HepG2 (cell line): ENCODE results near the gene EHD4. TPM values are rescaled to one million over a fixed set of nuclear protein-coding genes. Genes with fewer than 3 reads are reported as not detected.

Experiments used
- ATAC-seq: fragments of 200-7000 bp; cut with Tn5 transposase; 3 replicates; pipeline ENCODE4 v1.9.1; 2020; ENCODE audit warnings: mild to moderate bottlenecking, moderate library complexity
- BruUV-seq: library from RNA; stranded (reverse); fragments of 400-500 nt; replicated peaks from 2 replicates; lab custom pipeline; 2021; lab: Mats Ljungman, UMichigan
- CTCF ChIA-PET: fragments of 300-600 bp; formaldehyde crosslinking; extraction: SDS; loops from one replicate; lab custom pipeline; 2021; ENCODE audit warnings: low total read pairs, inconsistent platforms, low intra/inter-chr PET ratio; lab: Yijun Ruan, JAX
- POLR2A ChIA-PET: fragments of 350-600 bp; sonication (Branson Sonifier 250); formaldehyde crosslinking; loops from one replicate; lab custom pipeline; 2020; ENCODE audit warnings: antibody characterized with exemption, inconsistent platforms; lab: Yijun Ruan, JAX
- DNase-seq: peaks from one replicate; pipeline ENCODE4 v3.0.0-alpha.2; 2015; ENCODE audit warnings: low spot score
- FAIRE-seq: peaks from 3 replicates; lab custom pipeline; 2011; peaks lifted over from hg19 to GRCh38; lab: Jason Lieb, UNC
- H2AFZ ChIP-seq: one replicate; pipeline ENCODE4 v1.6.1; 2011; ENCODE audit warnings: low read length, inconsistent platforms
- H3K27ac ChIP-seq: fragments of 300-600 bp; 3 replicates; pipeline ENCODE4 v1.8.0; 2011; ENCODE audit warnings: mixed run types, mild to moderate bottlenecking, mixed read lengths, low read length, inconsistent platforms; ENCODE audit not compliant: insufficient read depth; ENCODE audit errors: extremely low read length
- H3K27me3 ChIP-seq, 2 experiments: fragments of 200-600 bp in 1 of 2; 2 replicates in 1 of 2; 3 replicates in 1 of 2; pipeline versions ENCODE4 v1.6.0 to v1.8.0; 2011; ENCODE audit warnings: low read length in 2 of 2, mild to moderate bottlenecking in 2 of 2, moderate library complexity in 2 of 2, inconsistent platforms in 1 of 2; ENCODE audit not compliant: insufficient read depth in 2 of 2, control insufficient read depth in 1 of 2
- H3K36me3 ChIP-seq, 2 experiments: fragments of 200-600 bp in 1 of 2; replicated peaks in 1 of 2; 2 replicates in 1 of 2; 3 replicates in 1 of 2; pipeline versions ENCODE4 v1.5.1 to v1.8.0; 2011; ENCODE audit warnings: low read length in 2 of 2, inconsistent platforms in 1 of 2; ENCODE audit not compliant: insufficient read depth in 2 of 2, control insufficient read depth in 1 of 2
- H3K4me1 ChIP-seq: 2 replicates; pipeline ENCODE4 v1.5.1; 2012; ENCODE audit warnings: low read length, inconsistent platforms; ENCODE audit not compliant: insufficient read depth
- H3K4me2 ChIP-seq: 2 replicates; pipeline ENCODE4 v1.6.0; 2011; ENCODE audit warnings: low read depth, low read length, inconsistent platforms
- H3K4me3 ChIP-seq, 3 experiments: fragments of 200-600 bp in 1 of 3; sonication (generic), shearing (Covaris generic) in 1 of 3; replicated peaks in 1 of 3; 2 replicates each; pipeline ENCODE4 v1.5.1; 2011 to 2016; ENCODE audit warnings: low read length in 3 of 3, inconsistent platforms in 2 of 3, low read depth in 2 of 3, mild to moderate bottlenecking in 2 of 3, control low read depth in 1 of 3, mixed read lengths in 1 of 3; ENCODE audit not compliant: insufficient read depth in 1 of 3
- H3K79me2 ChIP-seq: one replicate; pipeline ENCODE4 v1.6.1; 2011; ENCODE audit warnings: low read length, inconsistent platforms; ENCODE audit not compliant: insufficient read depth
- H3K9ac ChIP-seq: 2 replicates; pipeline ENCODE4 v1.6.0; 2011; ENCODE audit warnings: mild to moderate bottlenecking, low read depth, low read length, inconsistent platforms; ENCODE audit not compliant: insufficient read depth
- H3K9me3 ChIP-seq: 2 replicates; pipeline ENCODE4 v1.5.1; 2012; ENCODE audit warnings: mild to moderate bottlenecking, low read length
- H4K20me1 ChIP-seq: 2 replicates; pipeline ENCODE4 v1.6.0; 2011; ENCODE audit warnings: inconsistent platforms, mild to moderate bottlenecking, low read length, moderate library complexity; ENCODE audit not compliant: insufficient read depth
- ARID3A ChIP-seq: IDR thresholded peaks from 2 replicates; pipeline ENCODE4 v1.6.1; 2012; ENCODE audit warnings: low read depth, low read length, improper control_type of control experiment
- ATRX ChIP-seq: sonication (generic); formaldehyde crosslinking; IDR thresholded peaks from 2 replicates; pipeline ENCODE4 v1.4.0; 2020; ENCODE audit warnings: missing genetic modification reagents, borderline replicate concordance
- CTCF ChIP-seq: sonication (generic); formaldehyde crosslinking; IDR thresholded peaks from 2 replicates; pipeline ENCODE4 v1.5.0; 2020; ENCODE audit warnings: mild to moderate bottlenecking, missing genetic modification reagents, moderate library complexity
- GZF1 ChIP-seq: sonication (generic); formaldehyde crosslinking; IDR thresholded peaks from 2 replicates; pipeline ENCODE4 v1.5.1; 2020; ENCODE audit warnings: mild to moderate bottlenecking, missing genetic modification reagents
- PCBP2 ChIP-seq: fragments of 200-400 bp; formaldehyde crosslinking; optimal IDR thresholded peaks from 2 replicates; pipeline ENCODE3; 2018; ENCODE audit warnings: low read length, low read depth; ENCODE audit not compliant: poor library complexity, severe bottlenecking
- PRPF4 ChIP-seq: fragments of 200-400 bp; formaldehyde crosslinking; IDR thresholded peaks from 2 replicates; pipeline ENCODE4 v1.6.1; 2016; ENCODE audit warnings: low read length, low read depth; ENCODE audit not compliant: poor library complexity, severe bottlenecking
- ZNF235 ChIP-seq: sonication (generic); formaldehyde crosslinking; IDR thresholded peaks from 2 replicates; pipeline ENCODE4 v1.8.1; 2023; ENCODE audit warnings: mild to moderate bottlenecking, missing genetic modification reagents, borderline replicate concordance
- WGBS: methylation state at CpG from one replicate; pipeline ENCODE4 v1.1.6; 2017; ENCODE audit warnings: low lambda C conversion rate; 5-methylcytosine and 5-hydroxymethylcytosine counted together
- in situ Hi-C: cut with HindIII; loops from 2 replicates; pipeline ENCODE4 v1.10.0; 2017; ENCODE audit warnings: low pct_unique_long_range_greater_than_20kb; ENCODE audit not compliant: extremely low pct_ligation_motif_present
- intact Hi-C: fragments of 100-400 bp; cut with micrococcal nuclease; formaldehyde crosslinking; loops from one replicate; pipeline ENCODE4 v1.10.0; 2022; ENCODE audit not compliant: unreplicated experiment
- polyA plus RNA-seq, 8 experiments: library from polyadenylated mRNA; depleted of rRNA in 3 of 8; stranded (reverse) in 7 of 8; unstranded in 1 of 8; fragments of >200 nt; fragmentation: Illumina TruSeq in 4 of 8; extraction: Trizol in 4 of 8; gene quantifications; 2 replicates each; pipeline versions ENCODE4 v1.2.1 to v1.2.3, GENCODE V29; 2011 to 2016; ENCODE audit warnings: low read depth in 4 of 8, missing spikeins in 1 of 8, mixed read lengths in 1 of 8; ENCODE audit not compliant: insufficient read depth in 1 of 8
- total RNA-seq, 5 experiments: library from RNA; depleted of rRNA; stranded (reverse); fragments of >200 nt; fragmentation: Illumina TruSeq; extraction: Trizol; gene quantifications; 2 replicates each; pipeline ENCODE4 v1.2.3, GENCODE V29; 2016; ENCODE audit warnings: low read depth in 1 of 5

Gene EHD4
- total and polyA plus RNA-seq, 2 of the 13 experiments (the other 11 are each of a cell fraction or from before 2014, with no cell fraction given) = 3.1 to 4.8 TPM

DNA sequence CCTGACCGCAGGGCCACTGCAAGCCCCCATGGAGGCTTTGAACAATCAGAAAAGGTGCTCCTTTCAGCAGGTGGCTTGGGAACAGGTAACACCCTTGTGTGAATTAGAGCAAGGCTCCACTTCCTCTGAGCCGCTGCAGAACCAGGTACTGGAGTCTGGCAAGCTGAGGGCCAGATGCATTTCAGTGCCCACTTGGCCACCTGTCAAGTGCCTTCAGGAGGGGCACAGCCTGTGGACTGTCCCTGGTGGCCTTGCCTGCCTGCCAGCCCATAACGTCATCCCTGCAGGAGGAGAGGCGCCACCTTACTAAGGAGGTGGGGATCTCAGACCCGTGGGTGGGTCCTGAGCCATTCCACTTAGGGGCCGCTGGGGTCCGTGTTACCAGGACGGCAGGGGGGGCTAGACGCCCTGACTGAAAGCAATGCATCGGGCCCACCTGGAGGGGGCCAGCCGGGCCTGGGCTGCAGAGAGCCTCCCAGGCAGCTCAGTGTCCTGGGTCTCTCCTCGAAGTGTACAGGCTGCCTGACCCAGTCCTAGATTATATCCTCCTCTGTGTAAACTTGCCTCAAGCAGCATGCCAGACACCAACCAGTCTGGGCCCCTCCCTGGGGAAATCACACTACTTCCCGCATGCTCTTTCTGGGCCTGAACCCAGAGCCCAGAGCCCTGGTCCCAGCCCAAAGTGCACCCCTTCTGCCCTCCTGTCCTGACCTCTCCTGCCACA lies 94.6 kb downstream of the EHD4 start:
- Histone ChIP-seq H3K27me3 (peaks cover 17 to 83% of the 10 kb centered on the region in 2 experiments; a peak in 4 of 5 replicates), H3K4me3 (no peak overlapping the region), H4K20me1 (no peaks in the 10 kb centered on the region), H2AFZ (no peak overlapping the region), H3K79me2 (no peaks in the 10 kb centered on the region), H3K4me2 (no peak overlapping the region), H3K9me3 (no peaks in the 10 kb centered on the region), H3K27ac (no peak overlapping the region), H3K4me1 (peaks cover 17% of the 10 kb centered on the region; the same call in 1 of the 2 replicates), H3K36me3 (no peaks in the 10 kb centered on the region), H3K9ac (no peak overlapping the region)
- TF ChIP-seq PCBP2 (no peak), ARID3A (no peak), PRPF4 (no peak), ATRX (no peak)
- WGBS = 100% methylated on average over 1 of the region's 13 CpGs
- no TSS peak for BruUV-seq
- FAIRE-seq (no peak), DNase-seq (no peak), ATAC-seq (peak; percentile 40)
- ChIA-PET CTCF (no interaction called here), POLR2A (no interaction called here)
- intact Hi-C loops (loop anchor here (1.0 kb wide), 1 partner anchor 27 kb away; no protein-coding TSS in a partner anchor), in situ Hi-C loops (no loop called here)

DNA sequence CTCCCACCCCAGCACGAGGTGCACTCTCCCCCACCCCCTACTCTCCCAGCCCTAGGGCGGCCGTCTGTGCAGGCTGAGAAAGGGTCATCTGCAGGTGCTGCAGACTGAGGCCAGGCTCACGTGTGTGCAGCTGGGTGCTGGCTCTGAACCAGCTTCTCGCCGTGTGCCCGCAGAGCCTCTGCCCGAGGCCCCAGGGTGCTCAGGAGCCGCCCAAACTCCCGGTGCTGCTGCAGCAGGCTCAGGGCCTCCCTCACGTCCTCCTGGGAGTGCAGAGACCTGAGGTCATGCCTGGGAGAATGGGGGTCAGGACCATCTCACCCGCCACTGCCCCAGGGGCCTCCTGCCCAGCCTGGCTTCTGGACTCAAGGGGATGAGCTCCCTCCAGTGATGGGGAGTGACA lies 95.7 kb downstream of the EHD4 start:
- CTCF ChIA-PET = no interaction called here
- DNase-seq = no peak

More for the DNA sequence above, 95.7 kb downstream of the EHD4 start:
- Histone ChIP-seq H3K4me1 (peaks cover 17% of the 10 kb centered on the region; the same call in 1 of the 2 replicates), H4K20me1 (no peaks in the 10 kb centered on the region), H3K4me3 (no peak overlapping the region), H2AFZ (no peak overlapping the region), H3K79me2 (no peaks in the 10 kb centered on the region), H3K27ac (no peak overlapping the region), H3K9ac (no peak overlapping the region), H3K4me2 (no peak overlapping the region; the same call in 1 of the 2 replicates), H3K36me3 (no peaks in the 10 kb centered on the region), H3K27me3 (peaks cover 18 to 89% of the 10 kb centered on the region in 2 experiments), H3K9me3 (no peaks in the 10 kb centered on the region)
- BruUV-seq = no TSS peak
- in situ Hi-C loops = no loop called here
- TF ChIP-seq CTCF (CRISPR knock-in tag) = peak; percentile 21; the same call in 1 of the 2 replicates
- no peak for TF ChIP-seq ZNF235
- no peak for TF ChIP-seq GZF1 (CRISPR knock-in tag)
- ATAC-seq (peak; percentile 16), FAIRE-seq (no peak)
- POLR2A ChIA-PET = no interaction called here
- intact Hi-C loops = no loop called here
- no CpG with 5 or more reads among the region's 12 CpGs for WGBS
